MM.1S (cell line): Measurements from ENCODE around the gene AGXT.

Experiments used
- DNase-seq: peaks from one replicate; pipeline ENCODE4 v3.0.0-alpha.2; 2015
- H2AFZ ChIP-seq: fragments of 300-600 bp; sonication (generic); 2 replicates; pipeline ENCODE4 v1.6.0; 2016; ENCODE audit warnings: antibody characterized with exemption, low read length
- H3F3A ChIP-seq: fragments of 300-600 bp; sonication (generic); 2 replicates; pipeline ENCODE4 v1.6.1; 2016; ENCODE audit warnings: mild to moderate bottlenecking, antibody characterized with exemption, low read length, moderate library complexity, mixed read lengths; ENCODE audit not compliant: insufficient read depth
- H3K27ac ChIP-seq: fragments of 300-600 bp; sonication (generic); 2 replicates; pipeline ENCODE4 v1.5.1; 2016; ENCODE audit warnings: mild to moderate bottlenecking, low read length
- H3K27me3 ChIP-seq: fragments of 300-600 bp; sonication (generic); replicated peaks from 2 replicates; pipeline ENCODE4 v1.6.0; 2016; ENCODE audit warnings: low read length; ENCODE audit not compliant: insufficient read depth
- H3K36me3 ChIP-seq: fragments of 300-600 bp; sonication (generic); replicated peaks from 2 replicates; pipeline ENCODE4 v1.6.1; 2016; ENCODE audit warnings: mild to moderate bottlenecking, low read length, mixed read lengths; ENCODE audit not compliant: insufficient read depth
- H3K4me1 ChIP-seq: fragments of 300-600 bp; sonication (generic); 2 replicates; pipeline ENCODE4 v1.6.1; 2016; ENCODE audit warnings: low read length, mixed read lengths
- H3K4me2 ChIP-seq: fragments of 300-600 bp; sonication (generic); 2 replicates; pipeline ENCODE4 v1.6.0; 2016; ENCODE audit warnings: low read depth, low read length
- H3K4me3 ChIP-seq: fragments of 300-600 bp; sonication (generic); 2 replicates; pipeline ENCODE4 v1.5.1; 2016; ENCODE audit warnings: low read length, mixed read lengths
- H3K79me2 ChIP-seq: fragments of 300-600 bp; sonication (generic); 2 replicates; pipeline ENCODE4 v1.6.1; 2016; ENCODE audit warnings: mixed run types, low read length, mixed read lengths
- H3K9ac ChIP-seq: fragments of 300-600 bp; sonication (generic); 2 replicates; pipeline ENCODE4 v1.6.1; 2016; ENCODE audit warnings: low read length, mixed read lengths
- H3K9me2 ChIP-seq: fragments of 300-600 bp; sonication (generic); replicated peaks from 2 replicates; pipeline ENCODE4 v1.6.1; 2016; ENCODE audit warnings: mild to moderate bottlenecking, low read length, mixed read lengths; ENCODE audit not compliant: insufficient read depth
- H3K9me3 ChIP-seq: fragments of 300-600 bp; sonication (generic); replicated peaks from 2 replicates; pipeline ENCODE4 v1.6.1; 2016; ENCODE audit warnings: mild to moderate bottlenecking, low read length, mixed read lengths; ENCODE audit not compliant: insufficient read depth
- H4K20me1 ChIP-seq: fragments of 300-600 bp; sonication (generic); 2 replicates; pipeline ENCODE4 v1.6.1; 2016; ENCODE audit warnings: mild to moderate bottlenecking, low read length, moderate library complexity, mixed read lengths; ENCODE audit not compliant: insufficient read depth
- CTCF ChIP-seq: fragments of 300-600 bp; sonication (generic); IDR thresholded peaks from 2 replicates; pipeline ENCODE4 v1.5.1; 2016; ENCODE audit warnings: antibody characterized with exemption, low read length, mixed read lengths
- EZH2 ChIP-seq: fragments of 300-600 bp; sonication (generic); optimal IDR thresholded peaks from 2 replicates; pipeline ENCODE3; 2017; ENCODE audit warnings: low read depth, mild to moderate bottlenecking, antibody characterized with exemption, low read length, mixed read lengths
- EZH2phosphoT487 ChIP-seq: fragments of 300-600 bp; sonication (generic); IDR thresholded peaks from 2 replicates; pipeline ENCODE4 v1.6.1; 2018; ENCODE audit warnings: antibody characterized with exemption, low read length

Gene AGXT

GRCh38 chr2:240868286-240869108, at the start of gene AGXT:
Gene AGXT (plus strand): TSS chr2:240868824. CDS start chr2:240868866, 42 bp downstream.
- no peak for DNase-seq
- no peak within 1 kb of the TSS for H3K9ac ChIP-seq
- TF ChIP-seq EZH2 (no peak), CTCF (no peak), EZH2phosphoT487 (no peak)

GRCh38 chr2:240819126-240819857, 49.3 kb upstream of the AGXT start:
- no peak overlapping the region for H2AFZ ChIP-seq
- H3K79me2 ChIP-seq, result no peaks in the 10 kb centered on the region
- H3K27me3 ChIP-seq, result peaks cover 42% of the 10 kb centered on the region
- H3K9me3 ChIP-seq, result no peaks in the 10 kb centered on the region
- H3K4me3 ChIP-seq, result no peak overlapping the region
- no peak overlapping the region for H3K4me2 ChIP-seq
- H3K27ac ChIP-seq, result no peak overlapping the region
- no peak overlapping the region for H3K9ac ChIP-seq
- H3K4me1 ChIP-seq, result no peaks in the 10 kb centered on the region
- no peaks in the 10 kb centered on the region for H3K9me2 ChIP-seq
- no peaks in the 10 kb centered on the region for H3K36me3 ChIP-seq
- H3F3A ChIP-seq, result no peaks in the 10 kb centered on the region
- DNase-seq, result no peak
- H4K20me1 ChIP-seq, result no peaks in the 10 kb centered on the region
- TF ChIP-seq CTCF, result no peak
- no peak for TF ChIP-seq EZH2
- no peak for TF ChIP-seq EZH2phosphoT487

More at GRCh38 chr2:240868286-240869108, at the start of gene AGXT:
- peaks cover 74% of the 10 kb centered on the region for H3K27me3 ChIP-seq
- no peaks in the 10 kb centered on the region for H3K4me1 ChIP-seq
- no peak within 1 kb of the TSS for H3K27ac ChIP-seq
- no peaks in the 10 kb centered on the region for H3F3A ChIP-seq
- H3K4me2 ChIP-seq, result no peak within 1 kb of the TSS
- H3K9me2 ChIP-seq, result no peaks in the 10 kb centered on the region
- H3K9me3 ChIP-seq, result no peaks in the 10 kb centered on the region
- H3K79me2 ChIP-seq, result no peaks in the 10 kb centered on the region
- H3K36me3 ChIP-seq, result no peaks in the 10 kb centered on the region
- no peaks in the 10 kb centered on the region for H4K20me1 ChIP-seq
- no peak within 1 kb of the TSS for H3K4me3 ChIP-seq
- no peak within 1 kb of the TSS for H2AFZ ChIP-seq

- Histone ChIP-seq H3K4me3 (no peak within 1 kb of the TSS), H3K4me2 (no peak within 1 kb of the TSS), H3K27me3 (peaks cover 47% of the 10 kb centered on the region), H3K27ac (no peak within 1 kb of the TSS), H3K36me3 (no peaks in the 10 kb centered on the region), H2AFZ (no peak within 1 kb of the TSS), H3K9ac (no peak within 1 kb of the TSS), H4K20me1 (no peaks in the 10 kb centered on the region), H3K4me1 (no peaks in the 10 kb centered on the region), H3K9me2 (no peaks in the 10 kb centered on the region), H3F3A (no peaks in the 10 kb centered on the region), H3K9me3 (no peaks in the 10 kb centered on the region), H3K79me2 (no peaks in the 10 kb centered on the region)
- TF ChIP-seq EZH2 (no peak), CTCF (no peak), EZH2phosphoT487 (no peak)
- DNase-seq, result no peak
Observed at GRCh38 chr2:240819858-240820606, 48.6 kb upstream of the AGXT start, which contains the start of gene KIF1A. Gene KIF1A (minus strand): TSS chr2:240820219. CDS start chr2:240797752, 22,467 bp downstream.
